Measurements from ENCODE around the gene ZFYVE27. TPM values are rescaled to one million over a fixed set of nuclear protein-coding genes. Genes with fewer than 3 reads are reported as not detected.

The ZFYVE27 gene
- total RNA-seq, 1 experiment from 2014 or later = 28.7 TPM

- no peak overlapping the region for H3K4me3 Mint-ChIP-seq (ENCODE audit: unreplicated experiment)
- H3K27me3 Mint-ChIP-seq (ENCODE audit: insufficient read depth, unreplicated experiment) = no peaks in the 10 kb centered on the region
- peaks cover 67% of the 10 kb centered on the region for H3K36me3 Mint-ChIP-seq (ENCODE audit: insufficient read depth, unreplicated experiment)
- no peak for DNase-seq (ENCODE audit: unreplicated experiment)
- intact Hi-C loops (cut with micrococcal nuclease) = no loop called here
- BruUV-seq (replicated peaks) = no TSS peak
- TF ChIP-seq CTCF (IDR thresholded peaks at IDR 0.05; ENCODE audit: unreplicated experiment) = no peak
- no peaks in the 10 kb centered on the region for H3K9me3 Mint-ChIP-seq (ENCODE audit: unreplicated experiment)
- H3K27ac Mint-ChIP-seq (ENCODE audit: low read depth, unreplicated experiment) = no peak overlapping the region
- ChIA-PET CTCF (interaction anchor here (0.7 to 2.1 kb wide), 7 partner anchors 12 to 122 kb away, joined by 3 to 10 read pairs (median 5); no protein-coding TSS in a partner anchor), POLR2A (interaction anchor here (0.7 to 1.1 kb wide), 2 partner anchors 11 to 113 kb away, joined by 3 to 5 read pairs; partner anchors contain the start of gene ZFYVE27)
- H3K4me1 Mint-ChIP-seq (ENCODE audit: insufficient read depth, unreplicated experiment) = peaks cover 11% of the 10 kb centered on the region
Measured at GRCh38 chr10:97747573-97747972, 10.6 kb downstream of the ZFYVE27 start.

- intact Hi-C loops (cut with micrococcal nuclease) = no loop called here
- no peak for DNase-seq (ENCODE audit: unreplicated experiment)
- no peak for TF ChIP-seq CTCF (IDR thresholded peaks at IDR 0.05; ENCODE audit: unreplicated experiment)
- Mint-ChIP-seq H3K4me1 (ENCODE audit: insufficient read depth, unreplicated experiment) (peaks cover 5% of the 10 kb centered on the region), H3K36me3 (ENCODE audit: insufficient read depth, unreplicated experiment) (peaks cover 73% of the 10 kb centered on the region), H3K27me3 (ENCODE audit: insufficient read depth, unreplicated experiment) (no peaks in the 10 kb centered on the region), H3K27ac (ENCODE audit: low read depth, unreplicated experiment) (no peak overlapping the region), H3K4me3 (ENCODE audit: unreplicated experiment) (no peak overlapping the region), H3K9me3 (ENCODE audit: unreplicated experiment) (no peaks in the 10 kb centered on the region)
- POLR2A ChIA-PET = interaction anchor here (0.9 kb wide), 1 partner anchor 138 kb away, joined by 3 read pairs; no protein-coding TSS in a partner anchor
- no TSS peak for BruUV-seq (replicated peaks)
- CTCF ChIA-PET = interaction anchor here (1.4 to 3.3 kb wide), 6 partner anchors 12 to 46 kb away, joined by 3 to 13 read pairs (median 7); no protein-coding TSS in a partner anchor
Measured at GRCh38 chr10:97748116-97748515, 11.2 kb downstream of the ZFYVE27 start.

GRCh38 chr10:97752956-97753355, 16.0 kb downstream of the ZFYVE27 start:
- Mint-ChIP-seq H3K27ac (ENCODE audit: low read depth, unreplicated experiment) (no peak overlapping the region), H3K36me3 (ENCODE audit: insufficient read depth, unreplicated experiment) (peaks cover 76% of the 10 kb centered on the region), H3K9me3 (ENCODE audit: unreplicated experiment) (no peaks in the 10 kb centered on the region), H3K27me3 (ENCODE audit: insufficient read depth, unreplicated experiment) (no peaks in the 10 kb centered on the region), H3K4me1 (ENCODE audit: insufficient read depth, unreplicated experiment) (no peaks in the 10 kb centered on the region), H3K4me3 (ENCODE audit: unreplicated experiment) (no peak overlapping the region)
- CTCF ChIA-PET = interaction anchor here (0.7 to 3.8 kb wide), 4 partner anchors 39 to 116 kb away, joined by 3 to 16 read pairs (median 6); no protein-coding TSS in a partner anchor
- POLR2A ChIA-PET = interaction anchor here (1.3 kb wide), 1 partner anchor 10 kb away, joined by 3 read pairs; no protein-coding TSS in a partner anchor
- intact Hi-C loops (cut with micrococcal nuclease) = no loop called here
- no peak for TF ChIP-seq CTCF (IDR thresholded peaks at IDR 0.05; ENCODE audit: unreplicated experiment)
- DNase-seq (ENCODE audit: unreplicated experiment) = no peak
- BruUV-seq (replicated peaks) = no TSS peak

- no peak for TF ChIP-seq CTCF (IDR thresholded peaks at IDR 0.05; ENCODE audit: unreplicated experiment)
- peaks cover 83% of the 10 kb centered on the region for H3K36me3 Mint-ChIP-seq (ENCODE audit: insufficient read depth, unreplicated experiment)
- DNase-seq (ENCODE audit: unreplicated experiment) = no peak
- H3K9me3 Mint-ChIP-seq (ENCODE audit: unreplicated experiment) = no peaks in the 10 kb centered on the region
- BruUV-seq (replicated peaks) = no TSS peak
- no peaks in the 10 kb centered on the region for H3K4me1 Mint-ChIP-seq (ENCODE audit: insufficient read depth, unreplicated experiment)
- POLR2A ChIA-PET = interaction anchor here (0.7 kb wide), 1 partner anchor 77 kb away, joined by 3 read pairs; no protein-coding TSS in a partner anchor
- CTCF ChIA-PET = interaction anchor here (0.6 to 2.7 kb wide), 5 partner anchors 11 to 220 kb away, joined by 3 to 14 read pairs (median 3); no protein-coding TSS in a partner anchor
- no peak overlapping the region for H3K4me3 Mint-ChIP-seq (ENCODE audit: unreplicated experiment)
- H3K27me3 Mint-ChIP-seq (ENCODE audit: insufficient read depth, unreplicated experiment) = no peaks in the 10 kb centered on the region
- H3K27ac Mint-ChIP-seq (ENCODE audit: low read depth, unreplicated experiment) = no peak overlapping the region
- intact Hi-C loops (cut with micrococcal nuclease) = no loop called here
Measured at GRCh38 chr10:97754726-97755125, 17.8 kb downstream of the ZFYVE27 start.

Data from MCF 10A (cell line).